Measurements from ENCODE around the gene PITPNC1.

PITPNC1 gene

GRCh38 chr17:67569873-67570272 is 192.8 kb downstream of the PITPNC1 start:
- TF ChIP-seq FOXP2 (optimal IDR thresholded peaks at IDR 0.05; ENCODE audit: borderline replicate concordance, extremely low read depth, extremely low read length, insufficient read depth) (no peak), SIN3A (IDR thresholded peaks at IDR 0.05; ENCODE audit: borderline replicate concordance, insufficient read depth, low read length) (no peak), TAF1 (IDR thresholded peaks at IDR 0.05; ENCODE audit: borderline replicate concordance, insufficient read depth, low read length) (no peak), POLR2AphosphoS5 (IDR thresholded peaks at IDR 0.05; ENCODE audit: low read depth, low read length) (no peak), REST (IDR thresholded peaks at IDR 0.05; ENCODE audit: insufficient read depth in 1 of 2, low read depth in 2 of 2, low read length in 2 of 2) (no peak)

- TF ChIP-seq SIN3A (IDR thresholded peaks at IDR 0.05; ENCODE audit: borderline replicate concordance, insufficient read depth, low read length) (no peak), TAF1 (IDR thresholded peaks at IDR 0.05; ENCODE audit: borderline replicate concordance, insufficient read depth, low read length) (no peak), REST (IDR thresholded peaks at IDR 0.05; ENCODE audit: insufficient read depth in 1 of 2, low read depth in 2 of 2, low read length in 2 of 2) (no peak), FOXP2 (optimal IDR thresholded peaks at IDR 0.05; ENCODE audit: borderline replicate concordance, extremely low read depth, extremely low read length, insufficient read depth) (no peak), POLR2AphosphoS5 (IDR thresholded peaks at IDR 0.05; ENCODE audit: low read depth, low read length) (no peak)
These were observed 193.7 kb downstream of the PITPNC1 start for GRCh38 chr17:67570797-67571196.

- TF ChIP-seq TAF1 (IDR thresholded peaks at IDR 0.05; ENCODE audit: borderline replicate concordance, insufficient read depth, low read length) (no peak), FOXP2 (optimal IDR thresholded peaks at IDR 0.05; ENCODE audit: borderline replicate concordance, extremely low read depth, extremely low read length, insufficient read depth) (no peak), SIN3A (IDR thresholded peaks at IDR 0.05; ENCODE audit: borderline replicate concordance, insufficient read depth, low read length) (no peak), POLR2AphosphoS5 (IDR thresholded peaks at IDR 0.05; ENCODE audit: low read depth, low read length) (no peak), REST (IDR thresholded peaks at IDR 0.05; ENCODE audit: insufficient read depth in 1 of 2, low read depth in 2 of 2, low read length in 2 of 2) (no peak)
These were observed 194.4 kb downstream of the PITPNC1 start for GRCh38 chr17:67571478-67571877.

- TF ChIP-seq FOXP2 (optimal IDR thresholded peaks at IDR 0.05; ENCODE audit: borderline replicate concordance, extremely low read depth, extremely low read length, insufficient read depth) (no peak), SIN3A (IDR thresholded peaks at IDR 0.05; ENCODE audit: borderline replicate concordance, insufficient read depth, low read length) (no peak), POLR2AphosphoS5 (IDR thresholded peaks at IDR 0.05; ENCODE audit: low read depth, low read length) (no peak)
These were observed 197.0 kb downstream of the PITPNC1 start for GRCh38 chr17:67573987-67574657.

- TF ChIP-seq REST (IDR thresholded peaks at IDR 0.05; ENCODE audit: insufficient read depth in 1 of 2, low read depth in 2 of 2, low read length in 2 of 2) (0 out of 4 replicates have a peak, but pooled peaks of 1 of the 2 experiments have one; percentile 42), SIN3A (IDR thresholded peaks at IDR 0.05; ENCODE audit: borderline replicate concordance, insufficient read depth, low read length) (no peak), POLR2AphosphoS5 (IDR thresholded peaks at IDR 0.05; ENCODE audit: low read depth, low read length) (no peak), FOXP2 (optimal IDR thresholded peaks at IDR 0.05; ENCODE audit: borderline replicate concordance, extremely low read depth, extremely low read length, insufficient read depth) (no peak), TAF1 (IDR thresholded peaks at IDR 0.05; ENCODE audit: borderline replicate concordance, insufficient read depth, low read length) (no peak)
These were observed 197.7 kb downstream of the PITPNC1 start for GRCh38 chr17:67574658-67575293.

Data from PFSK-1 (cell line).